Measurements from ENCODE around the gene ITGA1.

DNA sequence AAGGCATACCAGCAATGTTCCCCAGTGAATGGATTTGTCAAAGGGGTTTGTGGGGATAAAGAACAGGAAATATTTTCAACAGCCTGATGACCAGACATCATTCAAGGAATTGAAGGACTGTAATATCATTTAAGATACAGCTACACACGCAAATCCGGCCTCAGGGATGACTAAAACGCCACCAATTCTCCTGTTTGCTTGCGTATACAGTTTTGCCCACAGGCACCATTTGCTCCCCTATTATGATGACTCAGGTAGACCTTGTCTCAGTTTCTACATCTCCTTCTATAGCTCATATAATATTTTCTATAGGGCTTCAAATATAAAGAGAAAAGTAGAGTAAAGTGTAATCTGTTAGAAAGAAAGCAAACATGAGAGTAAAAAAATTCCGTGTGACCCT lies 29.7 kb upstream of the ITGA1 start:
- TF ChIP-seq POLR2A (IDR thresholded peaks at IDR 0.05; ENCODE audit: low read depth, low read length) (no peak), POLR2AphosphoS5 (IDR thresholded peaks at IDR 0.05; ENCODE audit: low read depth, low read length) (no peak), TAF1 (IDR thresholded peaks at IDR 0.05; ENCODE audit: borderline replicate concordance, low read depth, low read length) (no peak)
